IMR-90 (cell line): ENCODE data around the gene ANKH.

Experiments used
- CEBPB ChIP-seq: IDR thresholded peaks from 2 replicates; pipeline ENCODE4 v1.6.1; 2012; ENCODE audit warnings: low read depth, low read length, improper control_type of control experiment
- CTCF ChIP-seq: conservative IDR thresholded peaks from 2 replicates; pipeline ENCODE4 v1.5.1; 2012; ENCODE audit warnings: mild to moderate bottlenecking, low read depth, low read length, improper control_type of control experiment
- POLR2A ChIP-seq: IDR thresholded peaks from 2 replicates; pipeline ENCODE4 v1.6.1; 2012; ENCODE audit warnings: mild to moderate bottlenecking, low read depth, low read length
- RAD21 ChIP-seq: IDR thresholded peaks from 2 replicates; pipeline ENCODE4 v1.6.1; 2012; ENCODE audit warnings: low read length, improper control_type of control experiment
- RFX5 ChIP-seq: IDR thresholded peaks from 2 replicates; pipeline ENCODE4 v1.8.0; 2012; ENCODE audit warnings: low read depth, mild to moderate bottlenecking, low read length, moderate library complexity
- SMC3 ChIP-seq: fragments of 150-350 bp; IDR thresholded peaks from 2 replicates; pipeline ENCODE4 v1.6.1; 2016; ENCODE audit warnings: low read depth, mild to moderate bottlenecking, antibody characterized with exemption, low read length, moderate library complexity

- TF ChIP-seq POLR2A (no peak; the same call in 1 of the 2 replicates), CTCF (no peak), SMC3 (no peak), RAD21 (peak; percentile 23; the same call in 1 of the 2 replicates), RFX5 (no peak), CEBPB (peak; percentile 59; the same call in 1 of the 2 replicates)
Observed at GRCh38 chr5:14809369-14810155, 62.0 kb downstream of the ANKH start.
